Astrocyte of the cerebellum (primary cell): Measurements from ENCODE around the gene NFKBIA.
A peak's percentile ranks its signal among the peaks of the same experiment; 100 is the strongest.

ENCODE experiments used
- DNase-seq: peaks from one replicate; pipeline ENCODE4 v3.0.0-alpha.2; 2011; ENCODE audit warnings: low read depth
- H3K4me3 ChIP-seq: 2 replicates; pipeline ENCODE4 v1.5.1; 2011; ENCODE audit warnings: mild to moderate bottlenecking, low read depth, low read length, moderate library complexity
- in situ Hi-C: cut with HindIII; loops from 2 replicates; pipeline ENCODE4 v1.10.0; 2017; ENCODE audit warnings: low sequenced_read_pairs
- TF ChIP-seq, protein P1 (sequence below): IDR thresholded peaks from 2 replicates; pipeline ENCODE4 v1.5.1; 2012; ENCODE audit warnings: low read length, low read depth, moderate library complexity, mild to moderate bottlenecking; ENCODE audit errors: missing control alignments

Gene NFKBIA

DNA sequence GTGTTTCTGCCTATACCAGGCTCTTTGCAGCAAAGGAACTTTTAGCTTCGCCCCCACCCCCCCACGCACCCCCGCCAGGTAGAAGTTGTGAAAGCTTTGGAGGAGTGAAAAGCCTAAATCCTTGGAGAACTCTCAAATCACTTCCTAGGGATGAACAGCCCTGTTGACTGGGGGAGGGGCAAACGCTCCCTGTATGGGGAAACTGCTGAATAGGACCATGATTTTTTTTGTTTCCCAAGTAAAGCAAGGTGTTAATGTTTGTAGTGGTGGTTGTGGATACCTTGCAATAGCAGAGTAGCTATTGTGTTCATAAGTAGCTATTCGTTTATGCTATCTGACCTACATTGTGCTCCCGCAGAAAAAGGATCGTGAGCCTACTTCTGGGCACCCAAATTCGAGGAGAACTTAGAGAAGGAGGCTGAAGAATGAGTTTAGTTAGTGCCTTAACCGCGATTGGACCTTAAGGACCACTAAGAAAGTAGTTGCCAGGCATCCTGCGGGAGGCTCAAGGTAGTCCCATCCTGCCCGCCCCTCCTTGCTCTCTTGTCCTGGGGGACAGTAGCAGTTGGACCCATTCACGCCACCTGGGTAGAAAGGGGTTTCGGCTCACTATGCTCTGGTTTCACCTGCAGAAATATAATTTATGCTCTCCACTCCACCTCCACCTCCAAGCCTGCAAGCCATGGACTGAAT, 901 bp upstream of the NFKBIA start:
- in situ Hi-C loops, result loop anchor here (25.0 kb wide), 1 partner anchor 168 kb away; no protein-coding TSS in a partner anchor
- TF ChIP-seq, protein P1, sequence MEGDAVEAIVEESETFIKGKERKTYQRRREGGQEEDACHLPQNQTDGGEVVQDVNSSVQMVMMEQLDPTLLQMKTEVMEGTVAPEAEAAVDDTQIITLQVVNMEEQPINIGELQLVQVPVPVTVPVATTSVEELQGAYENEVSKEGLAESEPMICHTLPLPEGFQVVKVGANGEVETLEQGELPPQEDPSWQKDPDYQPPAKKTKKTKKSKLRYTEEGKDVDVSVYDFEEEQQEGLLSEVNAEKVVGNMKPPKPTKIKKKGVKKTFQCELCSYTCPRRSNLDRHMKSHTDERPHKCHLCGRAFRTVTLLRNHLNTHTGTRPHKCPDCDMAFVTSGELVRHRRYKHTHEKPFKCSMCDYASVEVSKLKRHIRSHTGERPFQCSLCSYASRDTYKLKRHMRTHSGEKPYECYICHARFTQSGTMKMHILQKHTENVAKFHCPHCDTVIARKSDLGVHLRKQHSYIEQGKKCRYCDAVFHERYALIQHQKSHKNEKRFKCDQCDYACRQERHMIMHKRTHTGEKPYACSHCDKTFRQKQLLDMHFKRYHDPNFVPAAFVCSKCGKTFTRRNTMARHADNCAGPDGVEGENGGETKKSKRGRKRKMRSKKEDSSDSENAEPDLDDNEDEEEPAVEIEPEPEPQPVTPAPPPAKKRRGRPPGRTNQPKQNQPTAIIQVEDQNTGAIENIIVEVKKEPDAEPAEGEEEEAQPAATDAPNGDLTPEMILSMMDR, result no peak
- H3K4me3 ChIP-seq, result peak overlapping the region; percentile 70
- DNase-seq, result no peak

DNA sequence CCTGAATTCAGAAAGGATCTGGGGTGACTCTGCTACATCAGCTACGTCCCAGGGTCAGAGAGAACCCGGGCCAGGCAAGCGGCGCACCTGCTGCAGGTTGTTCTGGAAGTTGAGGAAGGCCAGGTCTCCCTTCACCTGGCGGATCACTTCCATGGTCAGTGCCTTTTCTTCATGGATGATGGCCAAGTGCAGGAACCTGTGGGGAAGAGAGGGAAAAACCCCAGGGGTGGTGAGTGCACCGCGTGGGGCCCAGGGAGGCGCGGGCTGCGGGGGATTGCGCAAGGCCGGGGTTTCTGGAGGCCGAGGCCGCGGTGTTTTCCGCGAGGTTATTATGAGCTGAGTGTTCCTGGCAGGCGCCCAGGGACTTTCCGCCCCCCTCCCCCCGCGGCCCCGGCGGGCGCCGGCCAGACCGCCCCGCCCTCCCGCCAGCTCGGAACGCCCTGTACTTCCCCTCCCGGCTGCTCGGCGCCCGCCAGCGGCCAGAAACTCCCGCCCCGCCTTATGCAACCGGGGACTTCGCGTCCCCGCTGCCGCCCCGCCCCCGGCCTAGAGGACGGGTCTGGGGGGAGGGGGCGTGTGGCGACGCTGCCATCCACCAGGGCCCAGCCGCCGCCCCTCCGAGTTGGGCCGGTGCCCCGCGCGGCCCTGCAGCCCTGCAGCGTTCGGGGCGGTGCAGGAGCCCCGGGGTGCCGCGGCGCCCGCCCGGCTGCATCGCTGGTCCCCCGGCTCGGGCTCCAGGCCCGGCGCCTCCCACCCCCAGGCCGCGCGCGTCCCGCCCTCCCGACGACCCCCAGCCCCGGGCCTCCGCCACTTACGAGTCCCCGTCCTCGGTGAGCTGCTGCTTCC, 723 bp downstream of the NFKBIA start:
- H3K4me3 ChIP-seq, result peak overlapping the region; percentile 70
- peak; percentile 82 for DNase-seq
- TF ChIP-seq, protein P1, result no peak
- in situ Hi-C loops, result loop anchor here (25.0 kb wide), 1 partner anchor 167 kb away; no protein-coding TSS in a partner anchor

DNA sequence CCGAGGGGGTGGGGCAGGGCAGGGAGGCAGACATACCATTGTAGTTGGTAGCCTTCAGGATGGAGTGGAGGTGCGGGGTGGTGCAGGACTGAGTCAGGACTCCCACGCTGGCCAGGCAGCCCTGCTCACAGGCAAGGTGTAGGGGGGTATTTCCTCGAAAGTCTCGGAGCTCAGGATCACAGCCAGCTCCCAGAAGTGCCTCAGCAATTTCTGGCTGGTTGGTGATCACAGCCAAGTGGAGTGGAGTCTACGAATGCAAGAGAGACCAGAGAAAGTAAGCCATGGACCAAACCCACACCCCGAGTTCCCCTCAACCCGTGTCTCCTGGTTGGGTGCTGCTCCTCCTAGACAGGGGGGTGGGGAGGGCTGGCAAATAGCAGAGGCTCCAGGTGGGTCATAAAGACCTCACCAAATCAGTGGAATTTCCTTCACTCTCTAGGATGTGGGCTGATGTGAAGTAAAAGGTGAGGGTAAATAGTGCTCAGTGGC, 1.4 kb downstream of the NFKBIA start:
- TF ChIP-seq, protein P1, result no peak
- DNase-seq, result no peak
- H3K4me3 ChIP-seq, result peak overlapping the region; percentile 70
- in situ Hi-C loops, result loop anchor here (25.0 kb wide), 1 partner anchor 166 kb away; no protein-coding TSS in a partner anchor

DNA sequence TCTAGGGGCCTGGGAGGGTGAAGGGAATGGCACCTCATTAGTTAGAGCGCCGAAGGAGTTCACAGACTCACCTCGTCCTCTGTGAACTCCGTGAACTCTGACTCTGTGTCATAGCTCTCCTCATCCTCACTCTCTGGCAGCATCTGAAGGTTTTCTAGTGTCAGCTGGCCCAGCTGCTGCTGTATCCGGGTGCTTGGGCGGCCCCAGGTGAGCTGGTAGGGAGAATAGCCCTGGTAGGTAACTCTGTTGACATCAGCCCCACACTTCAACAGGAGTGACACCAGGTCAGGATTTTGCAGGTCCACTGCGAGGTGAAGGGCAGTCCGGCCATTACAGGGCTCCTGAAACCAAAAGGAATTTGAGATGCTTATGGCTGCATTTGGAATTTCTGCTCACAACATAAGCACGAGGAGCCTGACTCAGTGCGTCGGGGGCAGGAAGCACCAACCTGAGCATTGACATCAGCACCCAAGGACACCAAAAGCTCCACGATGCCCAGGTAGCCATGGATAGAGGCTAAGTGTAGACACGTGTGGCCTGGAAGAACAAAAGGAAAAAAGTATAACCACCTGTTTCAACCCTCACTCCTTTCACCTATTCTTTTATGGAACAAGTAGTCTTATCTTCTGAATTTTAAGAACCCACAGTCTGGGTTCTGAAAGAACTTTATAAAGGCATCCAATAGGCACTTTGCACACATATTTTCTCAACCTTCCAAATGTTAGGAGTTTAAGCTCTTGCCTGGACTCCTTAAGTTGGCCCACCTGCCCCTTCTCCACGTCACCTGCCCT, 2.0 kb downstream of the NFKBIA start:
- DNase-seq, result no peak
- TF ChIP-seq, protein P1, result no peak
- peak overlapping the region; percentile 70 for H3K4me3 ChIP-seq
- in situ Hi-C loops, result loop anchor here (25.0 kb wide), 1 partner anchor 165 kb away; no protein-coding TSS in a partner anchor

DNA sequence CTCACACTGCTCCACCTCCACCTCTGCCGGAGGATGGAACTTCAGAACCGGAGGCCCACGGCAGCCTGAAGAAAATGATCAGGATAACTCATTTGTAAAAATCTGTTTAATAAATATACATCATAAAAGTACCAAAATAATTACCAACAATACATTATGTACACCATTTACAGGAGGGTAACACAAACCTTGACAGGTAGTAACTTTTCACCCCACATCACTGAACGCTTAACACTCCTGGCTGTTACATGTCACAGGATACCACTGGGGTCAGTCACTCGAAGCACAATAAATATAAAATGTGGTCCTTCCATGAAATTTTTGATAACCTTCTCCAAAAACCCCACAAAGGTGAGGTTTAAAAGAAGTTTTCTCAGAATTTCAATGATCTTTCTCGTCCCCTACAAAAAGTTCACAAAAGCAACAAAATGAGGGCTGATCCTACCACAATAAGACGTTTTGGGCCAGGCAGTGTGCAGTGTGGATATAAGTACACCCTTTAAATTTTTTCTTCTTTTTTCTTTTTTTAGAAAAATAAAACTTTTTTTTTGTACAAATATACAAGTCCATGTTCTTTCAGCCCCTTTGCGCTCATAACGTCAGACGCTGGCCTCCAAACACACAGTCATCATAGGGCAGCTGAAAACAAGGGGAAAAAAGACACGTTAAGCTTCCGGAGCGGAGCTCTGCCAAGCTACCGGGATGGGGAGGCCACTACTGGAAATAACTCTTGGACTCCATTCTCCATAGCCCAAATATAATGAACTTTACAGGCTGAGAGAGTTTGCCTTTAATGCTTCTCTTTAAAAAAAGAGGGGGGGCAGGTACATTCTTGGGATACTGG, 2.9 kb downstream of the NFKBIA start:
- no peak for DNase-seq
- in situ Hi-C loops, result loop anchor here (25.0 kb wide), 1 partner anchor 164 kb away; no protein-coding TSS in a partner anchor
- TF ChIP-seq, protein P1, result no peak
- peak overlapping the region; percentile 70 for H3K4me3 ChIP-seq
